ENCODE data around the gene ESRRA. TPM values are rescaled to one million over a fixed set of nuclear protein-coding genes. Genes with fewer than 3 reads are reported as not detected.
A peak's percentile ranks its signal among the peaks of the same experiment; 100 is the strongest.
"Not testable (repeated sequence)": the region's sequence is repeated elsewhere in the genome, so short reads cannot be mapped to it uniquely, and the experiment has no call there.

Gene ESRRA
- total RNA-seq, 1 experiment from 2014 or later, result 23.8 TPM

- not testable (repeated sequence) for H3K9me3 ChIP-seq (replicated peaks); H3K27ac ChIP-seq; H3K36me3 ChIP-seq; H3K4me1 ChIP-seq; DNase-seq; H3K27me3 ChIP-seq; H3K4me3 ChIP-seq
Measured at GRCh38 chr11:64307795-64308194, 2.5 kb downstream of the ESRRA start.

GRCh38 chr11:64312947-64313346, 7.6 kb downstream of the ESRRA start:
- Histone ChIP-seq H3K4me1 (no peaks in the 10 kb centered on the region), H3K36me3 (peaks cover 2% of the 10 kb centered on the region; the same call in 1 of the 2 replicates), H3K4me3 (no peak overlapping the region), H3K9me3 (replicated peaks) (no peaks in the 10 kb centered on the region), H3K27ac (no peak overlapping the region), H3K27me3 (no peaks in the 10 kb centered on the region)
- no peak for DNase-seq

- Histone ChIP-seq H3K4me1 (no peaks in the 10 kb centered on the region), H3K27ac (no peak overlapping the region), H3K27me3 (no peaks in the 10 kb centered on the region), H3K36me3 (peaks cover 2% of the 10 kb centered on the region; the same call in 1 of the 2 replicates), H3K9me3 (replicated peaks) (no peaks in the 10 kb centered on the region), H3K4me3 (no peak overlapping the region)
- no peak for DNase-seq
Measured at GRCh38 chr11:64313491-64314145, 8.3 kb downstream of the ESRRA start.

GRCh38 chr11:64314146-64314804, 9.0 kb downstream of the ESRRA start:
- no peaks in the 10 kb centered on the region for H3K27me3 ChIP-seq
- H3K9me3 ChIP-seq (replicated peaks), result no peaks in the 10 kb centered on the region
- no peak overlapping the region for H3K4me3 ChIP-seq
- H3K36me3 ChIP-seq, result peaks cover 2% of the 10 kb centered on the region; the same call in 1 of the 2 replicates
- H3K4me1 ChIP-seq, result no peaks in the 10 kb centered on the region
- H3K27ac ChIP-seq, result no peak overlapping the region
- no peak for DNase-seq

GRCh38 chr11:64314805-64315561, 9.7 kb downstream of the ESRRA start:
- Histone ChIP-seq H3K4me1 (no peaks in the 10 kb centered on the region), H3K4me3 (no peak overlapping the region), H3K9me3 (replicated peaks) (no peaks in the 10 kb centered on the region), H3K36me3 (peaks cover 2% of the 10 kb centered on the region; the same call in 1 of the 2 replicates), H3K27ac (no peak overlapping the region), H3K27me3 (no peaks in the 10 kb centered on the region)
- no peak for DNase-seq

GRCh38 chr11:64315667-64316526, 10.6 kb downstream of the ESRRA start:
- not testable (repeated sequence) for H3K4me3 ChIP-seq, H3K4me1 ChIP-seq, H3K36me3 ChIP-seq

GRCh38 chr11:64316672-64317324, 11.5 kb downstream of the ESRRA start:
- no peak for DNase-seq
- peak overlapping the region; percentile 71 for H3K27ac ChIP-seq
- peak overlapping the region; percentile 68 for H3K4me3 ChIP-seq
- H3K4me1 ChIP-seq, result no peaks in the 10 kb centered on the region
- H3K27me3 ChIP-seq, result no peaks in the 10 kb centered on the region
- no peaks in the 10 kb centered on the region for H3K9me3 ChIP-seq (replicated peaks)
- H3K36me3 ChIP-seq, result peaks cover 2% of the 10 kb centered on the region; the same call in 1 of the 2 replicates

More at GRCh38 chr11:64315667-64316526, 10.6 kb downstream of the ESRRA start:
- not testable (repeated sequence) for H3K27me3 ChIP-seq; H3K9me3 ChIP-seq (replicated peaks); DNase-seq; H3K27ac ChIP-seq

GRCh38 chr11:64317325-64317960, 12.1 kb downstream of the ESRRA start, which contains the start of gene TRMT112:
Gene TRMT112 (minus strand): TSS chr11:64317559. CDS start chr11:64317526, 33 bp downstream.
- H3K9me3 ChIP-seq (replicated peaks), result no peaks in the 10 kb centered on the region
- DNase-seq, result peak; percentile 94 to 95
- H3K27me3 ChIP-seq, result no peaks in the 10 kb centered on the region
- no peaks in the 10 kb centered on the region for H3K4me1 ChIP-seq
- peak within 1 kb of the TSS; percentile 68 for H3K4me3 ChIP-seq
- H3K36me3 ChIP-seq, result peaks cover 2% of the 10 kb centered on the region; the same call in 1 of the 2 replicates
- peak within 1 kb of the TSS; percentile 71 for H3K27ac ChIP-seq

- H3K36me3 ChIP-seq, result peaks cover 2% of the 10 kb centered on the region; the same call in 1 of the 2 replicates
Measured at GRCh38 chr11:64317961-64318765, 12.8 kb downstream of the ESRRA start, which contains the start of gene PRDX5. Gene PRDX5 (plus strand): TSS chr11:64318121. CDS start chr11:64318216, 95 bp downstream.

GRCh38 chr11:64318766-64319761, 13.7 kb downstream of the ESRRA start:
- H3K27me3 ChIP-seq, result no peaks in the 10 kb centered on the region
- no peak for DNase-seq
- H3K36me3 ChIP-seq, result peaks cover 2% of the 10 kb centered on the region; the same call in 1 of the 2 replicates
- no peaks in the 10 kb centered on the region for H3K9me3 ChIP-seq (replicated peaks)
- H3K27ac ChIP-seq, result no peak overlapping the region; the same call in 1 of the 2 replicates
- no peaks in the 10 kb centered on the region for H3K4me1 ChIP-seq
- H3K4me3 ChIP-seq, result peak overlapping the region; percentile 68

More at GRCh38 chr11:64317961-64318765, 12.8 kb downstream of the ESRRA start, which contains the start of gene PRDX5:
- no peaks in the 10 kb centered on the region for H3K4me1 ChIP-seq
- DNase-seq, result peak; percentile 95
- H3K9me3 ChIP-seq (replicated peaks), result no peaks in the 10 kb centered on the region
- H3K27me3 ChIP-seq, result no peaks in the 10 kb centered on the region
- peak within 1 kb of the TSS; percentile 68 for H3K4me3 ChIP-seq
- peak within 1 kb of the TSS; percentile 71 for H3K27ac ChIP-seq

GRCh38 chr11:64320556-64320955, 15.2 kb downstream of the ESRRA start:
- Histone ChIP-seq H3K36me3 (no peaks in the 10 kb centered on the region), H3K4me3 (no peak overlapping the region)
- no peak for DNase-seq

GRCh38 chr11:64321026-64321425, 15.7 kb downstream of the ESRRA start:
- Histone ChIP-seq H3K27me3 (no peaks in the 10 kb centered on the region), H3K36me3 (no peaks in the 10 kb centered on the region), H3K4me3 (no peak overlapping the region), H3K4me1 (no peaks in the 10 kb centered on the region), H3K9me3 (replicated peaks) (no peaks in the 10 kb centered on the region), H3K27ac (no peak overlapping the region)
- DNase-seq, result no peak

More at GRCh38 chr11:64320556-64320955, 15.2 kb downstream of the ESRRA start:
- no peak overlapping the region for H3K27ac ChIP-seq
- no peaks in the 10 kb centered on the region for H3K4me1 ChIP-seq
- H3K27me3 ChIP-seq, result no peaks in the 10 kb centered on the region
- no peaks in the 10 kb centered on the region for H3K9me3 ChIP-seq (replicated peaks)

All from SJCRH30 (cell line).